K562 (cell line): ENCODE results near the gene KIF12.

Experiments
- ZNF143 ChIP-seq: sonication (generic); formaldehyde crosslinking; IDR thresholded peaks from 2 replicates; pipeline ENCODE4 v1.9.0; 2022; ENCODE audit warnings: mild to moderate bottlenecking, missing genetic modification reagents
- TF ChIP-seq, protein P1 (sequence below), 3 experiments: IDR thresholded peaks in 2 of 3; conservative IDR thresholded peaks in 1 of 3; 2 replicates each; pipeline ENCODE4 v1.5.1; 2011 to 2012; ENCODE audit warnings: low read length in 3 of 3, mild to moderate bottlenecking in 3 of 3, control low read depth in 2 of 3, improper control_type of control experiment in 1 of 3, inconsistent platforms in 1 of 3, low read depth in 1 of 3, mixed read lengths in 1 of 3, moderate library complexity in 1 of 3; ENCODE audit not compliant: insufficient read depth in 2 of 3
- TF ChIP-seq, protein P2 (sequence below): fragments of 250-450 bp; sonication (Bioruptor Pico); IDR thresholded peaks from 2 replicates; pipeline ENCODE4 v1.5.0; 2020; ENCODE audit warnings: mild to moderate bottlenecking, borderline replicate concordance

DNA sequence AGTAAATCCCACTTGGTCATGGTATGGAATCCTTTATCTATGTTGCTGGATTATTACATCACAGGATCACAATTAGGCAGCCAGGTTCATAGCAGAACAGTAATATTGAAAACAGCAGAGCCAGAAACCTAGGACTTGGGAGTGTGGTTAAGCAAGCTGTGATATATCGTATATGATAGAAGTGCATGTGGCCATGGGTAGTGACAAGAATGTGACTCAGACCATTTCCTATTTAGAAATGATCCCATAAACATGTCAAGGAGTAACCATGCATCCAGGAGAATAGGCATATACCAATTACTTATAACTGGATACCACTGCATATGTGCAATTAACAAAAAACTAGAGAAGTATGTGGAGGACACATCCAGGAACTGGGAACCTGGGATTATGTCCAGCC, 52.2 kb downstream of the KIF12 start:
- TF ChIP-seq, protein P1, sequence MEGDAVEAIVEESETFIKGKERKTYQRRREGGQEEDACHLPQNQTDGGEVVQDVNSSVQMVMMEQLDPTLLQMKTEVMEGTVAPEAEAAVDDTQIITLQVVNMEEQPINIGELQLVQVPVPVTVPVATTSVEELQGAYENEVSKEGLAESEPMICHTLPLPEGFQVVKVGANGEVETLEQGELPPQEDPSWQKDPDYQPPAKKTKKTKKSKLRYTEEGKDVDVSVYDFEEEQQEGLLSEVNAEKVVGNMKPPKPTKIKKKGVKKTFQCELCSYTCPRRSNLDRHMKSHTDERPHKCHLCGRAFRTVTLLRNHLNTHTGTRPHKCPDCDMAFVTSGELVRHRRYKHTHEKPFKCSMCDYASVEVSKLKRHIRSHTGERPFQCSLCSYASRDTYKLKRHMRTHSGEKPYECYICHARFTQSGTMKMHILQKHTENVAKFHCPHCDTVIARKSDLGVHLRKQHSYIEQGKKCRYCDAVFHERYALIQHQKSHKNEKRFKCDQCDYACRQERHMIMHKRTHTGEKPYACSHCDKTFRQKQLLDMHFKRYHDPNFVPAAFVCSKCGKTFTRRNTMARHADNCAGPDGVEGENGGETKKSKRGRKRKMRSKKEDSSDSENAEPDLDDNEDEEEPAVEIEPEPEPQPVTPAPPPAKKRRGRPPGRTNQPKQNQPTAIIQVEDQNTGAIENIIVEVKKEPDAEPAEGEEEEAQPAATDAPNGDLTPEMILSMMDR (IDR thresholded peaks at IDR 0.05 in 2 of 3, conservative IDR thresholded peaks at IDR 0.05 in 1 of 3; ENCODE audit: insufficient read depth in 2 of 3, low read depth in 1 of 3, low read length in 3 of 3): no peak
- TF ChIP-seq, protein P2, sequence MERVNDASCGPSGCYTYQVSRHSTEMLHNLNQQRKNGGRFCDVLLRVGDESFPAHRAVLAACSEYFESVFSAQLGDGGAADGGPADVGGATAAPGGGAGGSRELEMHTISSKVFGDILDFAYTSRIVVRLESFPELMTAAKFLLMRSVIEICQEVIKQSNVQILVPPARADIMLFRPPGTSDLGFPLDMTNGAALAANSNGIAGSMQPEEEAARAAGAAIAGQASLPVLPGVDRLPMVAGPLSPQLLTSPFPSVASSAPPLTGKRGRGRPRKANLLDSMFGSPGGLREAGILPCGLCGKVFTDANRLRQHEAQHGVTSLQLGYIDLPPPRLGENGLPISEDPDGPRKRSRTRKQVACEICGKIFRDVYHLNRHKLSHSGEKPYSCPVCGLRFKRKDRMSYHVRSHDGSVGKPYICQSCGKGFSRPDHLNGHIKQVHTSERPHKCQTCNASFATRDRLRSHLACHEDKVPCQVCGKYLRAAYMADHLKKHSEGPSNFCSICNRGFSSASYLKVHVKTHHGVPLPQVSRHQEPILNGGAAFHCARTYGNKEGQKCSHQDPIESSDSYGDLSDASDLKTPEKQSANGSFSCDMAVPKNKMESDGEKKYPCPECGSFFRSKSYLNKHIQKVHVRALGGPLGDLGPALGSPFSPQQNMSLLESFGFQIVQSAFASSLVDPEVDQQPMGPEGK (CRISPR knock-in tag): no peak
- no peak for TF ChIP-seq ZNF143 (CRISPR knock-in tag)
